PC-3 (cell line): ENCODE results near the gene LBP. TPM values are rescaled to one million over a fixed set of nuclear protein-coding genes. Genes with fewer than 3 reads are reported as not detected.

Experiments
- ATAC-seq: fragments of 200-7000 bp; cut with Tn5 transposase; 2 replicates; pipeline ENCODE4 v1.9.1; 2020; ENCODE audit warnings: mild to moderate bottlenecking, moderate library complexity
- BruUV-seq: library from RNA; stranded (reverse); fragments of 400-500 nt; replicated peaks from 2 replicates; lab custom pipeline; 2021; lab: Mats Ljungman, UMichigan
- CTCF ChIA-PET: fragments of 300-600 bp; sonication (Branson Sonifier 250); formaldehyde crosslinking; loops from one replicate; lab custom pipeline; 2022; ENCODE audit warnings: antibody characterized with exemption; lab: Charles Lee
- POLR2A ChIA-PET: fragments of 300-600 bp; sonication (Branson Sonifier 250); formaldehyde crosslinking; loops from one replicate; lab custom pipeline; 2022; ENCODE audit warnings: antibody characterized with exemption; ENCODE audit not compliant: unreplicated experiment; lab: Charles Lee
- DNase-seq: peaks from one replicate; pipeline ENCODE4 v3.0.0-alpha.2; 2015
- H2AFZ ChIP-seq: fragments of 300-600 bp; sonication (generic); 2 replicates; pipeline ENCODE4 v1.6.0; 2016; ENCODE audit warnings: antibody characterized with exemption, low read length
- H3F3A ChIP-seq: fragments of 300-600 bp; sonication (generic); one replicate; pipeline ENCODE4 v1.6.0; 2017; ENCODE audit warnings: antibody characterized with exemption, low read length, control low read depth, mild to moderate bottlenecking; ENCODE audit not compliant: unreplicated experiment
- H3K27ac ChIP-seq: fragments of 300-600 bp; sonication (generic); 2 replicates; pipeline ENCODE4 v1.5.1; 2016; ENCODE audit warnings: mild to moderate bottlenecking, low read length
- H3K27me3 ChIP-seq: fragments of 300-600 bp; sonication (generic); 2 replicates; pipeline ENCODE4 v1.6.1; 2016; ENCODE audit warnings: low read length, mixed read lengths
- H3K36me3 ChIP-seq: fragments of 300-600 bp; sonication (generic); 2 replicates; pipeline ENCODE4 v1.6.1; 2016; ENCODE audit warnings: low read depth, mixed run types, low read length, mixed read lengths
- H3K4me1 ChIP-seq: fragments of 300-600 bp; sonication (generic); 2 replicates; pipeline ENCODE4 v1.5.1; 2016; ENCODE audit warnings: low read length; ENCODE audit not compliant: insufficient read depth
- H3K4me2 ChIP-seq: fragments of 300-600 bp; sonication (generic); 2 replicates; pipeline ENCODE4 v1.6.0; 2016; ENCODE audit warnings: low read length
- H3K4me3 ChIP-seq: fragments of 300-600 bp; sonication (generic); 2 replicates; pipeline ENCODE4 v1.5.1; 2016; ENCODE audit warnings: mild to moderate bottlenecking, low read length, mixed read lengths
- H3K79me2 ChIP-seq: fragments of 300-600 bp; sonication (generic); 2 replicates; pipeline ENCODE4 v1.6.1; 2017; ENCODE audit warnings: low read length, mixed read lengths
- H3K9ac ChIP-seq: fragments of 300-600 bp; sonication (generic); 2 replicates; pipeline ENCODE4 v1.6.0; 2016; ENCODE audit warnings: mild to moderate bottlenecking, low read length
- H3K9me2 ChIP-seq: fragments of 300-600 bp; sonication (generic); replicated peaks from 2 replicates; pipeline ENCODE4 v1.6.1; 2016; ENCODE audit warnings: mixed run types, low read length, mixed read lengths
- H3K9me3 ChIP-seq: fragments of 300-600 bp; sonication (generic); 2 replicates; pipeline ENCODE4 v1.6.1; 2016; ENCODE audit warnings: low read length, mixed read lengths
- H4K20me1 ChIP-seq: fragments of 300-600 bp; sonication (generic); 2 replicates; pipeline ENCODE4 v1.6.1; 2016; ENCODE audit warnings: low read length, mixed read lengths
- EZH2 ChIP-seq: fragments of 300-600 bp; sonication (generic); IDR thresholded peaks from one replicate; pipeline ENCODE4 v1.6.1; 2017; ENCODE audit warnings: antibody characterized with exemption, mild to moderate bottlenecking, low read length; ENCODE audit not compliant: unreplicated experiment
- EZH2phosphoT487 ChIP-seq: fragments of 300-600 bp; sonication (generic); IDR thresholded peaks from 2 replicates; pipeline ENCODE4 v1.6.1; 2018; ENCODE audit warnings: mild to moderate bottlenecking, antibody characterized with exemption, low read length, borderline replicate concordance
- intact Hi-C: fragments of 100-400 bp; cut with micrococcal nuclease; formaldehyde crosslinking; loops from 2 replicates; pipeline ENCODE4 v1.9.0; 2023
- total RNA-seq: library from RNA; depleted of rRNA; stranded (reverse); fragments of >200 nt; gene quantifications from 2 replicates; pipeline ENCODE4 v1.2.3, GENCODE V29; 2014
- TF ChIP-seq, protein P1 (sequence below): fragments of 300-600 bp; sonication (generic); conservative IDR thresholded peaks from 2 replicates; pipeline ENCODE4 v1.5.1; 2017; ENCODE audit warnings: antibody characterized with exemption, low read depth, mild to moderate bottlenecking, low read length

LBP gene
- total RNA-seq, 1 experiment from 2014 or later: not detected

DNA sequence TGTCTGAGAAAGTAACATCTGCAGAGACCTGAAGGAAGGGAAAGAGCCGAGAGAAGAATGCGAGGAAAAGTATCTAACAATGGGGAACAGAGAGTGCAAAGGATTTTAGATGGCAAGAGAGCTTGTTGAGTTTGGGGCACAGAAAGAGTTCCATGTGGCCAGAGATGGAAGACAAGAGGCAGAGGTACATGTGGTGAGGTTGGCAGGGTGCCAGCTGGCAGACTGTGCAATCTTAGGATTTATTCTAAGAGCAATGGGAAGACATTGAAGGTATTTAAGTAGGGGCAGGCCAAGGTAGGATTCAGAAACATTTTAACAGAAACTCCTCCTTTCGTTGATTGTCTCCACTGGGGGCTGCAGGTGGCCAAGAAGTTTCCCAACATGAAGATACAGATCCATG, 20.4 kb upstream of the LBP start:
- Histone ChIP-seq H3K9ac (no peak overlapping the region), H3K4me3 (no peak overlapping the region), H3K4me2 (no peak overlapping the region), H2AFZ (no peak overlapping the region), H4K20me1 (no peaks in the 10 kb centered on the region), H3K36me3 (no peaks in the 10 kb centered on the region), H3K9me2 (no peaks in the 10 kb centered on the region), H3K79me2 (no peaks in the 10 kb centered on the region), H3K27me3 (no peaks in the 10 kb centered on the region), H3F3A (no peaks in the 10 kb centered on the region), H3K27ac (0 out of 2 replicates have a peak overlapping the region, but pooled peaks have one; percentile 5), H3K9me3 (no peaks in the 10 kb centered on the region), H3K4me1 (0 out of 2 replicates have a peak, but pooled peaks cover 3% of the 10 kb centered on the region)
- CTCF ChIA-PET: no interaction called here
- no TSS peak for BruUV-seq
- intact Hi-C loops: no loop called here
- no peak for TF ChIP-seq EZH2
- no peak for TF ChIP-seq EZH2phosphoT487
- TF ChIP-seq, protein P1, sequence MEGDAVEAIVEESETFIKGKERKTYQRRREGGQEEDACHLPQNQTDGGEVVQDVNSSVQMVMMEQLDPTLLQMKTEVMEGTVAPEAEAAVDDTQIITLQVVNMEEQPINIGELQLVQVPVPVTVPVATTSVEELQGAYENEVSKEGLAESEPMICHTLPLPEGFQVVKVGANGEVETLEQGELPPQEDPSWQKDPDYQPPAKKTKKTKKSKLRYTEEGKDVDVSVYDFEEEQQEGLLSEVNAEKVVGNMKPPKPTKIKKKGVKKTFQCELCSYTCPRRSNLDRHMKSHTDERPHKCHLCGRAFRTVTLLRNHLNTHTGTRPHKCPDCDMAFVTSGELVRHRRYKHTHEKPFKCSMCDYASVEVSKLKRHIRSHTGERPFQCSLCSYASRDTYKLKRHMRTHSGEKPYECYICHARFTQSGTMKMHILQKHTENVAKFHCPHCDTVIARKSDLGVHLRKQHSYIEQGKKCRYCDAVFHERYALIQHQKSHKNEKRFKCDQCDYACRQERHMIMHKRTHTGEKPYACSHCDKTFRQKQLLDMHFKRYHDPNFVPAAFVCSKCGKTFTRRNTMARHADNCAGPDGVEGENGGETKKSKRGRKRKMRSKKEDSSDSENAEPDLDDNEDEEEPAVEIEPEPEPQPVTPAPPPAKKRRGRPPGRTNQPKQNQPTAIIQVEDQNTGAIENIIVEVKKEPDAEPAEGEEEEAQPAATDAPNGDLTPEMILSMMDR: no peak
- no peak for DNase-seq
- ATAC-seq: no peak
- POLR2A ChIA-PET: no interaction called here

DNA sequence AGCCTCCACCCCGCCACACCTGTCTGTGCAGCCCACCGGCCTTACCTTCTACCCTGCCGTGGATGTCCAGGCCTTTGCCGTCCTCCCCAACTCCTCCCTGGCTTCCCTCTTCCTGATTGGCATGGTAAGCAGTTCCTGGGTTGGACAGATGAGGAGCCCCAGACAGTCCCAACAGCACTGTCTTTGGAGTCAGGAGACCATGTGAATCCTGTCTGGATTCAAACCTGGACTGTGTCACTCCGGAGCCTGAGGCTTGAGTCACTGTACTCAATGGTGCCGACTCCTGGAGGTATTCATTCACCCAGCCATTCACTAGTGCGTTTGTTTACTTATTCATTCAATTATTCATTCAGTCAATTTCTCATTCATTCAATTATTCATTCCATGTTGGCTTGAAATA, 20.0 kb upstream of the LBP start:
- Histone ChIP-seq H3K79me2 (no peaks in the 10 kb centered on the region), H3K9me3 (no peaks in the 10 kb centered on the region), H3K9ac (no peak overlapping the region), H3K4me2 (no peak overlapping the region), H3K4me3 (no peak overlapping the region), H2AFZ (no peak overlapping the region), H3K27me3 (no peaks in the 10 kb centered on the region), H3K4me1 (0 out of 2 replicates have a peak, but pooled peaks cover 3% of the 10 kb centered on the region), H3K27ac (0 out of 2 replicates have a peak overlapping the region, but pooled peaks have one; percentile 5), H3K36me3 (no peaks in the 10 kb centered on the region), H4K20me1 (no peaks in the 10 kb centered on the region), H3K9me2 (no peaks in the 10 kb centered on the region), H3F3A (no peaks in the 10 kb centered on the region)
- CTCF ChIA-PET: no interaction called here
- DNase-seq (peak; percentile 66), ATAC-seq (peak; percentile 61)
- intact Hi-C loops: no loop called here
- BruUV-seq: no TSS peak
- TF ChIP-seq EZH2 (no peak), EZH2phosphoT487 (no peak)
- TF ChIP-seq, protein P1: no peak
- POLR2A ChIA-PET: no interaction called here

DNA sequence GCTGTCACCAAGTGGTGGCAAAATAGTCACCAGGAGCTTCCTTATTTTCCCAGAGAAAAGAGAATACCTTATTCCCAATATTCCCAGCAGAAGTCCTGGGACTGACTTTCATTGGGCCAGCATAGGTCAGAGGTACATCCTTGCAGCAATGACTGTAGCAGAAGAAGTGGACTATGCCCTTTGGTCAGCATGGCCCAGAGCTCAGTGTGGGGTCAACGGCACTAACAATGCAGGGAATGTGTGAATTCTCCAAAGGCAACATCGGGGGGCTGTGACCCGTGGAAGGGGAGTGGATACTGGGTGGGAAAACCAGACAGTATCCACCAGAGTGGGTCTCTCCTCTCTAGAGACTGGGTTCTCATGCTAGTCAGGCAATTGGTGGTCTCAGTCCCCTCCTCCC, 15.6 kb upstream of the LBP start:
- Histone ChIP-seq H3K9ac (no peak overlapping the region), H2AFZ (no peak overlapping the region), H3K9me2 (no peaks in the 10 kb centered on the region), H3K4me2 (no peak overlapping the region), H4K20me1 (no peaks in the 10 kb centered on the region), H3K9me3 (no peaks in the 10 kb centered on the region), H3K36me3 (no peaks in the 10 kb centered on the region), H3K27me3 (no peaks in the 10 kb centered on the region), H3K27ac (no peak overlapping the region), H3F3A (no peaks in the 10 kb centered on the region), H3K4me3 (no peak overlapping the region), H3K4me1 (0 out of 2 replicates have a peak, but pooled peaks cover 3% of the 10 kb centered on the region), H3K79me2 (no peaks in the 10 kb centered on the region)
- BruUV-seq: no TSS peak
- DNase-seq (no peak), ATAC-seq (no peak)
- ChIA-PET POLR2A (no interaction called here), CTCF (no interaction called here)
- TF ChIP-seq EZH2: no peak
- TF ChIP-seq EZH2phosphoT487: no peak
- TF ChIP-seq, protein P1: no peak
- intact Hi-C loops: no loop called here
